Keratinocyte (primary cell): ENCODE results near the gene KATNBL1. TPM values are rescaled to one million over a fixed set of nuclear protein-coding genes. Genes with fewer than 3 reads are reported as not detected.

ENCODE experiments used
- DNase-seq: peaks from one replicate; pipeline ENCODE4 v3.0.0-alpha.2; 2011; ENCODE audit warnings: low read depth, missing footprints, low spot score
- FAIRE-seq: peaks from 2 replicates; lab custom pipeline; 2011; peaks lifted over from hg19 to GRCh38; lab: Jason Lieb, UNC
- H2AFZ ChIP-seq: 2 replicates; pipeline ENCODE4 v1.6.0; 2012; ENCODE audit warnings: low read length, control low read depth, inconsistent platforms; ENCODE audit not compliant: control insufficient read depth
- H3K27ac ChIP-seq: 2 replicates; pipeline ENCODE4 v1.5.1; 2011; ENCODE audit warnings: low read length; ENCODE audit not compliant: control insufficient read depth, insufficient read depth
- H3K27me3 ChIP-seq: 3 replicates; pipeline ENCODE4 v1.6.0; 2011; ENCODE audit warnings: low read length; ENCODE audit not compliant: control insufficient read depth, insufficient read depth; ENCODE audit errors: extremely low read depth
- H3K36me3 ChIP-seq, 2 experiments: 2 replicates in 1 of 2; 3 replicates in 1 of 2; pipeline ENCODE4 v1.5.1; 2011; ENCODE audit warnings: low read length in 2 of 2, mild to moderate bottlenecking in 1 of 2; ENCODE audit not compliant: control insufficient read depth in 2 of 2, insufficient read depth in 2 of 2; ENCODE audit errors: extremely low read depth in 1 of 2
- H3K4me1 ChIP-seq: 3 replicates; pipeline ENCODE4 v1.5.1; 2011; ENCODE audit warnings: low read length; ENCODE audit not compliant: control insufficient read depth, insufficient read depth; ENCODE audit errors: extremely low read depth
- H3K4me2 ChIP-seq: 3 replicates; pipeline ENCODE4 v1.6.0; 2011; ENCODE audit warnings: low read depth, low read length; ENCODE audit not compliant: control insufficient read depth, insufficient read depth; ENCODE audit errors: extremely low read depth
- H3K4me3 ChIP-seq, 3 experiments: fragments of 200-600 bp in 1 of 3; sonication (generic) in 1 of 3; 2 replicates in 2 of 3; 3 replicates in 1 of 3; pipeline ENCODE4 v1.5.1; 2011 to 2016; ENCODE audit warnings: low read length in 3 of 3, mild to moderate bottlenecking in 3 of 3, control low read depth in 2 of 3, inconsistent platforms in 1 of 3, low read depth in 1 of 3, mixed read lengths in 1 of 3, mixed run types in 1 of 3, moderate library complexity in 1 of 3; ENCODE audit not compliant: control insufficient read depth in 2 of 3, insufficient read depth in 2 of 3; ENCODE audit errors: extremely low read depth in 1 of 3
- H3K79me2 ChIP-seq: 2 replicates; pipeline ENCODE4 v1.6.0; 2012; ENCODE audit warnings: low read length; ENCODE audit not compliant: control insufficient read depth, insufficient read depth
- H3K9ac ChIP-seq: 3 replicates; pipeline ENCODE4 v1.6.0; 2011; ENCODE audit warnings: low read length; ENCODE audit not compliant: control insufficient read depth, insufficient read depth; ENCODE audit errors: extremely low read depth
- H3K9me1 ChIP-seq: 3 replicates; pipeline ENCODE4 v1.6.0; 2011; ENCODE audit warnings: low read length; ENCODE audit not compliant: control insufficient read depth, insufficient read depth; ENCODE audit errors: extremely low read depth
- H3K9me3 ChIP-seq: 2 replicates; pipeline ENCODE4 v1.5.1; 2012; ENCODE audit warnings: low read depth, low read length; ENCODE audit not compliant: control insufficient read depth
- H4K20me1 ChIP-seq: 3 replicates; pipeline ENCODE4 v1.6.0; 2011; ENCODE audit warnings: low read length; ENCODE audit not compliant: control insufficient read depth, insufficient read depth; ENCODE audit errors: extremely low read depth
- EZH2 ChIP-seq: IDR thresholded peaks from one replicate; pipeline ENCODE4 v1.6.1; 2012; ENCODE audit warnings: inconsistent platforms, mild to moderate bottlenecking, low read length, moderate library complexity
- dilution Hi-C: fragments of 300-500 bp; cut with MboI; formaldehyde crosslinking; loops from one replicate; pipeline ENCODE4 v1.7.0; 2020; ENCODE audit warnings: low sequenced_read_pairs; ENCODE audit not compliant: extremely low pct_ligation_motif_present
- polyA plus RNA-seq, 5 experiments: library from polyadenylated mRNA; depleted of rRNA in 3 of 5; stranded (reverse) in 3 of 5; stranded (forward) in 1 of 5; unstranded in 1 of 5; fragments of >200 nt; gene quantifications; 1 replicate in 1 of 5; 2 replicates in 3 of 5; 3 replicates in 1 of 5; pipeline versions ENCODE4 v1.2.1 to v1.2.3, GENCODE V29; 2011 to 2012; ENCODE audit warnings: missing spikeins in 2 of 5, low read depth in 1 of 5, low replicate concordance in 1 of 5
- TF ChIP-seq, protein P1 (sequence below), 3 experiments: IDR thresholded peaks in 1 of 3; conservative IDR thresholded peaks in 1 of 3; optimal IDR thresholded peaks in 1 of 3; 2 replicates in 2 of 3; 3 replicates in 1 of 3; pipeline versions ENCODE3 to v1.5.1; 2011; ENCODE audit warnings: low read length in 3 of 3, mild to moderate bottlenecking in 3 of 3, moderate library complexity in 2 of 3, control low read depth in 1 of 3, inconsistent platforms in 1 of 3; ENCODE audit not compliant: insufficient read depth in 2 of 3; ENCODE audit errors: extremely low read depth in 1 of 3

Gene KATNBL1
- polyA plus RNA-seq, 1 donor (not counting 4 experiments of a cell fraction or from before 2014, with no cell fraction given) = 54.0 TPM

GRCh38 chr15:34188711-34189110 is 21.2 kb downstream of the KATNBL1 start:
- Histone ChIP-seq H3K79me2 (peaks cover 90% of the 10 kb centered on the region), H3K27me3 (no peaks in the 10 kb centered on the region), H3K27ac (no peak overlapping the region), H3K9me1 (no peaks in the 10 kb centered on the region), H2AFZ (no peak overlapping the region), H3K4me3 (no peak overlapping the region), H4K20me1 (no peaks in the 10 kb centered on the region), H3K9ac (no peak overlapping the region), H3K4me2 (no peak overlapping the region), H3K36me3 (no peaks in the 10 kb centered on the region), H3K4me1 (no peaks in the 10 kb centered on the region), H3K9me3 (no peaks in the 10 kb centered on the region)
- no peak for FAIRE-seq
- DNase-seq = no peak
- dilution Hi-C loops = no loop called here
- TF ChIP-seq, protein P1, sequence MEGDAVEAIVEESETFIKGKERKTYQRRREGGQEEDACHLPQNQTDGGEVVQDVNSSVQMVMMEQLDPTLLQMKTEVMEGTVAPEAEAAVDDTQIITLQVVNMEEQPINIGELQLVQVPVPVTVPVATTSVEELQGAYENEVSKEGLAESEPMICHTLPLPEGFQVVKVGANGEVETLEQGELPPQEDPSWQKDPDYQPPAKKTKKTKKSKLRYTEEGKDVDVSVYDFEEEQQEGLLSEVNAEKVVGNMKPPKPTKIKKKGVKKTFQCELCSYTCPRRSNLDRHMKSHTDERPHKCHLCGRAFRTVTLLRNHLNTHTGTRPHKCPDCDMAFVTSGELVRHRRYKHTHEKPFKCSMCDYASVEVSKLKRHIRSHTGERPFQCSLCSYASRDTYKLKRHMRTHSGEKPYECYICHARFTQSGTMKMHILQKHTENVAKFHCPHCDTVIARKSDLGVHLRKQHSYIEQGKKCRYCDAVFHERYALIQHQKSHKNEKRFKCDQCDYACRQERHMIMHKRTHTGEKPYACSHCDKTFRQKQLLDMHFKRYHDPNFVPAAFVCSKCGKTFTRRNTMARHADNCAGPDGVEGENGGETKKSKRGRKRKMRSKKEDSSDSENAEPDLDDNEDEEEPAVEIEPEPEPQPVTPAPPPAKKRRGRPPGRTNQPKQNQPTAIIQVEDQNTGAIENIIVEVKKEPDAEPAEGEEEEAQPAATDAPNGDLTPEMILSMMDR (optimal IDR thresholded peaks at IDR 0.05 in 1 of 3, IDR thresholded peaks at IDR 0.05 in 1 of 3, conservative IDR thresholded peaks at IDR 0.05 in 1 of 3; ENCODE audit: extremely low read depth in 1 of 3, insufficient read depth in 2 of 3, low read length in 3 of 3) = no peak
- no peak for TF ChIP-seq EZH2

GRCh38 chr15:34185666-34186065 is 24.2 kb downstream of the KATNBL1 start:
- no peaks in the 10 kb centered on the region for H3K9me1 ChIP-seq
- no peak for FAIRE-seq
- dilution Hi-C loops = no loop called here
- no peaks in the 10 kb centered on the region for H3K27me3 ChIP-seq
- H3K9ac ChIP-seq = no peak overlapping the region
- H3K9me3 ChIP-seq = no peaks in the 10 kb centered on the region
- no peak overlapping the region for H3K27ac ChIP-seq
- DNase-seq = no peak
- H2AFZ ChIP-seq = no peak overlapping the region
- H3K4me2 ChIP-seq = no peak overlapping the region
- no peaks in the 10 kb centered on the region for H3K36me3 ChIP-seq
- no peak for TF ChIP-seq EZH2
- TF ChIP-seq, protein P1 (optimal IDR thresholded peaks at IDR 0.05 in 1 of 3, IDR thresholded peaks at IDR 0.05 in 1 of 3, conservative IDR thresholded peaks at IDR 0.05 in 1 of 3; ENCODE audit: extremely low read depth in 1 of 3, insufficient read depth in 2 of 3, low read length in 3 of 3) = no peak
- no peaks in the 10 kb centered on the region for H4K20me1 ChIP-seq
- peaks cover 89% of the 10 kb centered on the region for H3K79me2 ChIP-seq
- H3K4me1 ChIP-seq = peaks cover 3% of the 10 kb centered on the region
- no peak overlapping the region for H3K4me3 ChIP-seq
